NCI-H2171 (cell line): ENCODE measurements around the gene LHFPL3.
"Not testable (repeated sequence)": the region's sequence is repeated elsewhere in the genome, so short reads cannot be mapped to it uniquely, and the experiment has no call there.

ENCODE experiments used
- DNase-seq: peaks from one replicate; lab custom pipeline; 2025; lab: John Stamatoyannopoulos, UW

LHFPL3 gene

DNA sequence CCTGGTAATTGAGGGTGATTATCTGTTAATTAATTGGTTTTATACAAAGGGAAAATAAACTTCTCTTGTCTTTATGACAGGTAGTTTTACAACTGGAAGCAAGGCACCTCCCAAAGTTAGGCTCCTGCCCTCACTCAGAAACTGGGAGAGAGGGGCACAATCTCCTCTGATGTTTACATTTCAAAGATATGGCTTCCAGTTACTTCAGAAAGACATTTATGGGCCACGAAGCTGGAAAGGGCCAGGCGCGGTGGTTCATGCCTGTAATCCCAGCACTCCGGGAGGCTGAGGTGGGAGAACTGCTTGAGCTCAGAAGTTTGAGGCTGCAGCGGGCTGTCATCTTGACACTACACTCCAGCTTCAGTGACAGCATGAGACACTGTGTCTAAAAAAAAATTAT, 570.0 kb downstream of the LHFPL3 start:
- DNase-seq = no peak

DNA sequence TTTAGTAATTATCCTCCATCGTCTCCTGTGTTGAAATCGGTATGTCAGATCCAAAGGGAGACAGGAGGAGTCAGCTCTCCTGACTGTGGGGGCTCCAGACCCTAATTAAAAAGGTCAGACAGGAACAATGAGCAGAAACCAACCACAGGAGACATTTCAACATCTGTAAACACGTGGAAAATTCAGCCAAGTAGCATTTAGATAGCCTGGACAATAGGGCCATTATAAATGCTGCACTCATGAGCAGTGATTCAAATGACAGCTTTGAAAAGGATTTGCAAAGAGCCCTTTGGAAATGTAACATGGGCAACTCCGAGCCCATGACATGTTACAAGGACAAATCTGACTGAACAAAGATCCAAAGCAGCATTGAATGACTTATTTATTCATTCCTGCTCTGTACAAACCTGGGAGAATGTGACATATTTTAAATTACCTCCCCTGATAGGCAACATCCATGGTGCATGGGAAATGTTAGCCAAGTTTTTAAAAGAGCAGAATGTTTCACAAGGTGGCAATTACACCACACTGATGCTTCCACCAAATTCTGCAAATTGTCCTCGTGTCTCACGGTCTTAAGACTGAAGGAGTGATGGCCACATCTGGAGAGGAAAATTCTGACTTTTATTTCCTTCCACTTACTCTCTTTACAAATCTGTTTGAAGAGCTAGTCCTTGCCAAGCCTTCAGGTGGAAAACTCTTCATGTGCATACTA, 572.3 kb downstream of the LHFPL3 start:
- DNase-seq = no peak

DNA sequence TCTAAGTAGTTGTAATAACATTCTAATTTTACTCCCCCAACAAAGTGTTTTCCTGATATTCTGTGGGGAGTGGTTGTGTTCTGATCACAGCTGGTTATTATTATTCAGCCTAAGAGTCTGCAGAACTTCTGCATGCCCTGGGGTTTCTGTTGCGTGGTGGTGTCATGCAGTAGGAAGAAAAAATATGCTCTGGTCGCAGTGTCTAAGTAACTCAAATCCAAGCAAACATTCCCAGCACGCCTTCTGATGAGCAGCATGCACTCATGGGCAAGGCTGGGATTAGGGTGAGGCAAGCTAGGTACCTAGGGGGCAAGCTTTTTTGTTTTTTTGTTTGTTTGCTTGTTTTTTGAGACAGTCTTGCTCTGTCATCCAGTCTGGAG, 572.8 kb downstream of the LHFPL3 start:
- DNase-seq = no peak

DNA sequence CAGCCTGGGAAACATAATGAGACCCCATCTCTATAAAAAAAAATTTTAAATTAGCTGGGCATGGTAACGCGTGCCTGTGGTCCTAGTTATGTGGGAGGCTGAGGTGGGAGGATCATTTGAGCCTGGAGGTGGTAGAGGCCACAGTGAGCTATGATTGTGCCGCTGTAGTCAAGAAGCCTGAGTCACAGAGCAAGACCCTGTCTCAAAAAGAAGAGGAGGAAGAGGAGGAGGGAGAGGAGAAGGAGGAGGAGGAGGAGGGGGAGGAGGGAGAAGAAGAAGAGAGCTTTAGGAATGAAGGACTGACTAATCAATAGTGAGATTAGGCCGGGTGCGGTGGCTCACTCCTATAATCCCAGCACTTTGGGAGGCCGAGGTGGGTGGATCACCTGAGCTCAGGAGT, 573.8 kb downstream of the LHFPL3 start:
- no peak for DNase-seq

DNA sequence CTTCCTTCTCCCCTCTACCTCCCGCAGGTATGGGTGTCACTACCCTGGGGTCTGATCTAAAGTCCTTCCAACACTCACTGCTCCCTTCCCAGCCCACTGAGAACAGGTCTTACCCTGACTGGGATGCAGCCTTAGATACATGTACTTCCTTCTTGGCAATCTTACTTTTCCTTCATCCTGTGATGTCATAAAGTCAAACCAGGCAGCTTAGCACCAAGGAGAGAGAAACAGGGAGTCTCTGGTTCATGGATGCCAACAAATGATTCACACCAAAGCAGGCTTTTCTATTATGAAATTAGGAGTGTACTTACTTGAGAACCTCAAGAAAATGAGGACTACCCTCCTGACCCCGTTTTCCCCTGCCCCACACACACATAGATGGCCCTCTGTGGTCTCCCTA, 574.6 kb downstream of the LHFPL3 start:
- DNase-seq = no peak

DNA sequence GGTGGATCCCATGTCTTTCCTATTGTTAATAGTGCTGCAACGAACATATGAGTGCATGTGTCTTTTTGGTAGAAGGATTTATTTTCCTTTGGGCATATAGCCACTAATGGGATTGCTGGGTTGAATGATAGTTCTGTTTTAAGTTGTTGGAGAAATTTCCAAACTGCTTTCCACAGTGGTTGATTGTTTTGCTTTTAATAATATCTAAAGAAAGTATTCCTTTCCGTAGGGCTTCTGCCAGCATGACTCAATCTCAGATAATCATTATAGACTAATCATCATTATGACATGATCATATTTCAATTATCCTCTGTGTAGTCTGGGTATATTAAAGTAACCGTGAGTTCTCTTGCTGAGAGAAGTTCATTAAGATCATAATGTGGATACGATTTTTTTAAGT, 575.4 kb downstream of the LHFPL3 start:
- DNase-seq = no peak

DNA sequence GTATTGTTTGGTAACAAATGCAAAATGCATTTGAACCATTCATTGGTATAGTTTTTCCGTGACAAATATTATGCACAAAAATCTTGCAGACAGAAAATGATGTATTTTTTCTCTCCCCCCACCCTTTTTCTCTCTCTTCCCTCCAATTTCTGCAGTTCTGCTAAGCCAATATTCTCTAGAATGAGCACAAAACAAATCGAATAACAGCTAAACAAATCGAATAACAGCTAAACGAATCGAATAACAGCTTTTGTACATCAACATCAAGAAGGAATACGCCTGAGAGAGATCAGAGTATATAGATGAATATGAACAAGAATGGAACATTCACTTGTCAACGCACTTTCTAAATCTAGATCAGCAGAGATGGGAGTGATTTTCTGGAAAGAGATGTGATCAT, 577.6 kb downstream of the LHFPL3 start:
- DNase-seq = no peak

DNA sequence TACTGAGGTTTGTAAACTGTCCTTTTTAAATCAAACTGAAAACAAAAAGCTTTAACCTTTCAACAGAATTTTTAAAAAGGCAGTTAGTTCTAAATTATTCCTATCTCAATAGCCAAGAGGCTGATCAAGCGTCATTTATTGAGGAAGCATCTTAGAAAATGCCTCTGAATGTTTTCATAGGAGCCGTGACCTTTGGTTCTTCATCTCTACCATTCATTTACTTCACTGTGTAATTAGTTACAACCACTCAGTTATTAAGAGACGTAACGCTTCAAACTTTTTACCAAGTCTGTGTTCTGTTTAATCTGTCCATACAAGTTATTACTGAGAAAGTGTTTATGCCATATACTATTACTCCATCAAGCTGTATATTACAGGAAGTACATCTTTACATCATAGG, 578.2 kb downstream of the LHFPL3 start:
- no peak for DNase-seq

DNA sequence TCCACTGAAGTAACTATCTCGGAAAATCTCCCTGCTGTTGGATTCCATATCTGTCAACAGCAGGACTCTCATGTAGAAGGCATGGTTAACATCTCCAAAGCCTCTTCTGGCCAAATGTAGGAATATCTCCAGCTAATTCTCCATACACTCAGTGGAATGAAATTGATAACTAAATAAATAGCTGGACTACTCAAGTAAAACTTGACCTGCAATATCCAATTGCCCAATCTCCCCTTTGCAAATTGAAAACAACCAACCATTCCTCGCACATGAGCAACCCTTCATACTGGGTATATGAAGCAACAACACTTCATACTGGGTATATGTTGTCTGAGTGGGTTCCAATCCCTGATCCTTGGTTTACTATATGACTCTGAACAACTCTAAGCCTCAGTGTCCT, 580.2 kb downstream of the LHFPL3 start:
- no peak for DNase-seq

DNA sequence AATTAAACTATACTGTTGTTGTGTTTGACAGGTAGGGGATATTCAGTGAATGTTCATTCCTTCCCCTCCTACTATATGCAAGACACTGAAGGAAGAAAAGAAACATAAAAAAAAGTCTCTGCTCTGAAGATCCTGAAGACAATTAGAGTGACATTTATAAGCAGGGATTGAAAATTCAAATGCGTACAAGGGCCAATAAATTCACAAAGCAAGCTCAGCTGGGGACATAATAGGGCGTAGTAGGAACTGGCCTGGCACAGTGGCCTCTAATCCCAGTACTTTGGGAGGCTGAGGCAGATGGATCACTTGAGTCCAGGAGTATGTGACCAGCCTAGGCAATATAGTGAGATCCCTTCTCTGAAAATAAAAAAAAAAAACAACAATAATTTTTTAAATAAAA, 580.7 kb downstream of the LHFPL3 start:
- no peak for DNase-seq

DNA sequence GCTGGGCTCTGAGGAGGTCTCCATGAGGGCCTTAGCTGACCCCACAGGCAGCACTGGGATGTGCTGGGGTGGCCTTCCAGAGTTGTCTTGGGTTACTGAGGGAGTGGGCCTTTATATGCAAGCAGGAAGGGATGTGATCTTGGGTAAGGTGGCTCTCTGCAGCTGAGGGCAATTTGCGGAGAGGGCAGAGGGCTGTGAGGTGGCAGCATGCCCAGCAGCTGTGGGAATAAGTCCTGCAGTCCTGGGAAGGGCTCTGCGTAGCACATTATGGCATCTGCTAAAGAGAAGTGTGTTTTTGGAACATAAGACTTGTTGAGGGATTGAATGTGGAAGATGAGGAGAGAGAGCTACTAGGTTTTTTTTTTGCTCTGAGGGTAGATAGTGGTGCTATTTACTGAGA, 586.0 kb downstream of the LHFPL3 start:
- no peak for DNase-seq

DNA sequence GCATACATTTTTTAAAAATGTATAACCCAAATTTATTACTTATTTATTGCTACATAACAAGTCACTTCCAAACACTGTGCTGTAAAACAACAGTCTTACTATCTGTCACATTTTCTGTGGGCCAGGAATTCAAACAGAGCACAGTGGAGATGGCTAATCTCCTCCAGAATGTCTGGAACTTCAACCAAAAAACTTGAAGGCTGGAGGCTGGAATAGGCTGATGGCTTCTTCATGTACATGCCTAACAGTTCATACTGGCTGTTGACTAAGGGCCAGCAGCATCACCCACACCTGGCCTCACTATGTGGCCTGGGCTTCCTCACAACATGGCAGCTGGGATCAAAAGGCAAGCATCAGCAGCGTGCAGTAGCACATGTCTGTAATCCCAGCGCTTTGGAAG, 593.2 kb downstream of the LHFPL3 start:
- DNase-seq = no peak

DNA sequence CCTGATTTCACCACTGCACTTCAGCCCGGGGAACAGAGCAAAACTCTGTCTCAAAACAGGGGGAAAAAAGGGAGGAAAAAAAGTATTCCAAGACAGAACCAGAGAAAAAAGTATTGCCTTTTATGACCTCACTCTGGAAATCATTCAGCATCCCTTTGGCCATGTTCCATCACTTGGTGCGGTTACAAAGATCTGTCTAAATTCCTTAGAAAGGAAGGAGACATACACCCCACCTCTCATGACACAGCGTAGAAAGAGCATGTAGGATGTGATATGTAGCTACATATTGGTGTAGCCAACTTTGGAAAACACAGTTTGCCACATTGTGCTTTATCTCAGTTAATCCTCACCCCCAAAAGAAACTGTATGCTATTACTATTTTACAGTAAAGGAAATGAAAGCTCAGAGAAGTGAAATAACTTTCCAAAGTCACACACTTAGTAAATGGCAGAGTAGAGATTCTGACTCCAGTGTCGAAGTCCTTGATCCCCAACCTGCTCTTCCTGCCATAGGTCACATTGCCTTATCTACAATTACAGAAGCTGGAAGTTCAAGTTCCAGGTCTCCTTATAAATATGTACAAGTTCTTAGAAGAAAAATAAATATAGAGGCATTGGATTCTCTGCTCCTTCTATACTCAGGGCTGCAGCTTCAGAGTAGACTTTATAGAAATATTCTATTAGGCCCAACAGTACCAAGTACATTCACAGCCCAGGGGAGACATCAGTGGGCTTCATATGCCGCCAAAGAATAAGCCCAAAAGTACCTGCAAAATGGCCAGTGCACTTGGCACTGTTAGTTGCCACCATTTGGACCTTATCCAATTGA, 594.0 kb downstream of the LHFPL3 start:
- DNase-seq = no peak

DNA sequence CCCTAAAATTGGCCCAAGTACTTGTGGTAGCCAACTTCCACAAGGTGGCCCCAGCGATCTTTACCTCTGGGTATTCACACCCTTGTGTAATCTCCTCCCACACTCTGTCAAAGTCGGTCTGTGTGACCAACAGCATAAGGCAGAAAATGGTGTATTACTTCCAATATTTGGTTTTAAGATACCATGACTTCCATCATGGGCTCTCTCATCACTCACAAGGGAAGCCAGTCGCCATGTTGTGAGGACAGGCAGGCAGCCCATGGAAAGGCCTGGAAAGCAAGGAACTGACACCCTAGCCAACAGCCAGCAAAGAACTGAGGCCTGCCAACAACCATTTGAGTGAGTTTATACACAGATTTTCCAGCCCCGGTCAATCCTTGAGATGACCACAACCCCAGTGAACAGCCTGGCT, 594.6 kb downstream of the LHFPL3 start:
- peak; percentile 29 for DNase-seq

DNA sequence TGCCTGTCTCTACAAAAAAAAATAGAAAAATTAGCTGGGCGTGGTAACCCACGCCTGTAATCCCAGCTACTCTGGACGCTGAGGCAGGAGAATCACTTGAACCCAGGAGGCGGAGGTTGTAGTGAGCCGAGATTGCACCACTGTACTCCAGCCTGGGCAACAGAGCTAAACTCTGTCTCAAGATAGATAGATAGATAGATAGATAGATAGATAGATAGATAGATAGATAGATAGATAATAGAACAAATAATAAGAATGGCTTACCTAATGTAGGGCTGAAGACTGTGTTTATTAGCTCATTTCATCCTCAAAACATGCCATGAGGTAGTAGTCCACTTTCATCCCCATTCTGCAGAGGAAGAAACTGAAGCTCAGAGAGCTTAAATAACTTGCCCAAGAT, 597.8 kb downstream of the LHFPL3 start:
- DNase-seq = not testable (repeated sequence)

DNA sequence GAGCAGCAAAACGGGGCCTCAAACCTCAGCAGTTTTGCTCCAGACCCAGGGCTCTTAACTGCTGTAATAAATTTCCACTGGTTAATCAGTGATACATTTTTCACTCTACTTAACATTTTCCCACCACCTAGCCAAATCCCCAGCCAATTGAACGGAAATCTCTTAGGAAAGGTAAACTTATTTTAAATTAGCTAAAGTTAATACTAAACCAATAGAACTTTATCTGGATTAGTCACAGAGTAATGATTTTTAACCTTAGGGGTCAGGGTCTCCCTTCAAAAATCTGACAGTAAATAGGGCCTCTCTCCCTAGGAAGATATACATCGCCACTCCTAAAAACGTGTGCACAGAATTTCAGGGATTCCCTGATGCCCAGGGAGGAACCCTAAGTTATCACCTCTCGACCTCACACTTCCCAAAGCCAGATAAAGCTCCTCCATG, 598.2 kb downstream of the LHFPL3 start:
- DNase-seq = no peak

DNA sequence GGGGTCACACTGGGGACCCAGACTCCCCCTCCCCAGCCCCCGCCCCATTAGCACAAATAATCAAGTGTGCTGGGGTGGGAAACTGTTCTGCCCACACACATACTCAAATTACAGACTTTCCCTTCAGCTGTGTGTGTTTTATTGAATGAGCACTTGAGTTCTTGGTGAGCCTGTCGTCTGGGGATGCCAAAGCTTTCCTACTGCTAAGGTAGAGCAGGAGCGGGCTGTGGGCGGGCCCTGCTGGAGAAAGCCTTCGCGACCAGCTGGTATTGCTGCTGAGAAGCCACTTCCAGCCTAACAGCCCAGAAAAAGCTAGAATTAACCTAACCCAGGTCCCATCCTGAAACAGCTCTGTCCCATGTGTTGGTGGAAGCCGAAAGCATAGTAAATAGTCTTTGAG, 598.7 kb downstream of the LHFPL3 start:
- no peak for DNase-seq

DNA sequence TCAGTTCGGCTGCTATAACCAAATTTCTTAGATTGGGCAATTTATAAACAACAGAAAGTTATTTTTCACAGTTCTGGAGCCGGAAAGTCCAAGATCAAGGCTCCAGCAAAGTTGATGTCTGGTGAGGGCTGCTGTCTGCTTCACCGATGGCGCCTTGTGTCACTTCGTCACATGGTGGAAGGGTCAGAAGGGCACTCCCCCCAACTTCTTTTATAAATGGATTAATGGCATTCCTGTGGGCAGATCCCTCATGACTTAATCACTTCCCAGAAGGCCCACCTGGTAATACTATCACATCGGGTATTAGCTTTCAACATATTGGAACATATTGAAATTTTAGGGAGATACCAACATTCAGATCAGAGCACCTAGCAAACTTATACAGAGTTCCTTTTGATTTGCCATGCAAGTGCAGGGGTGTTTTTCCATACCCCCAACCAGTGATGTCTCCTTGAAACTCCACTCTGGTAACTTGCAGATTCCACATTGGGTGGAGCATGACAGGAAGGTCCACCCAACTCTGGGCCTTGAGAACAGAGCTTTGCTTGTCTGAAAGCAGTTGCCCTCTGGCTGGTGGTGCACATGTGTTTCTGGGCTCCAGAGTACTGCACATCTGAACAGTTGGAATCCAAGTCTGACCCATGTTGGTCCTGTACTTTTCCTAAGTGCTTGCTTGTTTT, 600.5 kb downstream of the LHFPL3 start:
- DNase-seq = no peak

DNA sequence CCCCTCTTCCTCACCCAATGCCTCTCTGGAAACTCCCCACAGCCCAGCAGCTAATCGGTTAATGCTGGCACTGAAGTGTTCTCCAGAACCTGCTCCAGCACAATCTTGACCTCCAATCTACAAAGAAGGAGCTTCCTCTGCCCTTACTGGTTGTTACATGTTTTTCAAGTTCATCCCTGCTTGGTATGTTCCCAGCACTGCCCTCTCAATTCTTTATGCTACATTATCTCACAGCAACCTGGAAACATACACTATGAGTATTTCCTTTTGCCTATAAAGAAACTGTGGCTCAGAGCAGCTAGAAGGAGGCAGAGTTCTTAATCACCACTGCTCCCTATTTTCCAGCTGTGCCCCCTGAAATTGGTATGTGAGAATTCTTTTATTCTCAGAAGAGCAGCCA, 601.5 kb downstream of the LHFPL3 start:
- no peak for DNase-seq

DNA sequence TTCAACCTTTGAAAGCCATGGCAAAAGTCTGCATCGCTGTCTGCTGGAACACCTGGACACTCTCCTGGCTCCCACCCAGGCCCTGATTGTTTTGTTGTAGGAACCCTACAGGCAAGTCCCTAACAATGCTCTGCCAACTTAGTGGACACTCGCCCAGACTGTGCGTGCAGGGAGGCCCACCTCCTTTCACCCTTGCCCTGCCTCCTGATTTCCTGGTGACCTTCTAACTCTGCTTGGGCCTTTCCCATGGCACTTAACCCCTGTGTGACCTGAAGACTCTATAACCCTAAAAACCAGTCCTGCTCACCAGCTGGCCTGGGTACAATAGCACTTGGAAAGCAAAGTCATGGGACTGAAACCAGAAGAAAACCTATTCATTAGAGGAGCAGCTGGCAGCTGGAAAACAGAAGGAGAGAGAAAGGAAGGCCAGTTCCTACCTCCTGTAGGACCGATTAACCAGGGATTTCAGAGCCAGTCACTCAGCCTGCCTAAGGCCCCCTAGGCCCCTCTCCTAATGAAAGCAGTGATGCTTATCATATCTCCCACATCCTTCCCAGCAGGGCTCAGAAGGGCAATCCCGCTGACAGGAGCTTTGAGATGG, 602.9 kb downstream of the LHFPL3 start:
- no peak for DNase-seq

DNA sequence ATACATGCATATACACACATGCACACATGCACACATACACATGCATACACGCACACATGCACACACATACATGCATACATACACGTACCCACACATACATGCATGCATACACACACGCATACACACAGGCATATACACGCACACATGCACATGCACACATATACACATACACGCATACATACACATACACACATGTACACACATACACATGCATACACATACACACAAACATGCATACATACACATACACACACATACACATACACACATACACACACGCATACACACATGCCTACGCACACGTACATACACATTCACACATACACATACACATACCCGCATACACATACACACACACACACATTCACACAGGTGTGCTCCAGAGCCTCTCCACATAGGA, 604.6 kb downstream of the LHFPL3 start:
- no peak for DNase-seq

DNA sequence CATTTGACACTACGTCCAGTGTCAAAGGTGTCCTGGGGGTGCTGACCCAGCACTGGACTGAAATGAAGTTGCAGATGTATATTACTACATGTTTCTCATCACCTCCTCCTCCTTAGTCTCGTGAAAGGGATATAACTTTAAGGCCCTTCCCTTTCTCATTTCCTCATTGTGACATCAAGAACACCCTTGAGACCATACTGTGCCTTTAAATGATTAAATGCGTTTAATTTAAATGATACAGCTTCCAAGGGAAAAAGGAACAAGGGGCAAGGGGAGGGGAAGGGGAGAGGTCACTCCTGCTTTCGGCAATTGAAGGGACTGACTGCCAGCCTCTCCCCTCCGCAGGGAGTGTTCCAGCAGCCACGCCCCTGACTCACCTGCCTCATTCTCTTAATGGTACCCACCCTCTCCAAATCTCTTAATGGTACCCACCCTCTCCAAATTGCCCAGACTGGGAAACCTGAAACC, 605.2 kb downstream of the LHFPL3 start:
- no peak for DNase-seq

DNA sequence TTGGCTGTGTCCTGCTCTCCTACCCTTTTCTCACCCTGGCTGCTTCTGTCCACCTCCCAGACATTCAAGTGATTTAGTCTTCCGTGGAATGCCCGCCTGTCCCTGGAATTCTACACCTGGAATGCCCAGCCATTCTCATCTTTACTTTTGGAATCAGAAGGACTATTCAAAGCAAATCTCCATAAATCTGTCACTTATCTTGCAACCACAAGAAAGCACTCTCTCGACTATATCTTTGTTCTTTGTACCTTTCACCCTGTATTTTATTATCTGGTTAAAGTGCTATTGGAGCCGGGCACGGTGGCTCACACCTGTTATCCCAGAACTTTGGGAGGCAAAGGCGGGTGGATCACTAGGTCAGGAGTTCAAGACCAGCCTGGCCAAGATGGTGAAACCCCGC, 606.3 kb downstream of the LHFPL3 start:
- DNase-seq = no peak
